ENCODE results near the gene C10orf53. TPM values are rescaled to one million over a fixed set of nuclear protein-coding genes. Genes with fewer than 3 reads are reported as not detected.

Gene C10orf53
- not detected in 2 replicates for total RNA-seq (2013; cell fraction: nucleolus; rRNA removed)
- total RNA-seq (2014; rRNA removed) = not detected in 2 replicates
- total RNA-seq (2014; rRNA removed; fragmentation: Illumina TruSeq; extraction: Trizol) = not detected in 2 replicates
- not detected in 2 replicates for total RNA-seq (2021)
- polyA plus RNA-seq (2011; ENCODE audit: low read depth) = not detected
- polyA plus RNA-seq (2011; rRNA removed) = not detected in 2 replicates
- polyA plus RNA-seq (2011; cell fraction: cytosol; rRNA removed) = not detected in 2 replicates
- not detected in 2 replicates for polyA plus RNA-seq (2011; cell fraction: nucleus; rRNA removed)
- not detected in 2 replicates for polyA plus RNA-seq (2012)
- not detected in 2 replicates for polyA plus RNA-seq (2014; fragmentation: Illumina TruSeq; extraction: Trizol)
- polyA plus RNA-seq (2014; fragmentation: Nextera tagmentation; extraction: Ambion mirVana) = not detected
- polyA plus RNA-seq (2014; rRNA removed) = not detected in 2 replicates
- not detected for polyA plus RNA-seq (2016; fragmentation: Nextera tagmentation; extraction: Ambion mirVana)
- not detected in 2 replicates for polyA minus RNA-seq (2011; rRNA and poly(A)+ RNA removed)
- not detected in 2 replicates for polyA minus RNA-seq (2011; cell fraction: cytosol; rRNA and poly(A)+ RNA removed)
- not detected in 2 replicates for polyA minus RNA-seq (2011; cell fraction: nucleus; rRNA and poly(A)+ RNA removed)
- Bru-seq, nascent RNA = not detected
- not detected for BruChase-seq, experiment 1, labeled RNA remaining after a 6-hour chase
- not detected for BruChase-seq, experiment 2, labeled RNA remaining after a 2-hour chase
- long read RNA-seq, experiment 1 = 0 reads
- long read RNA-seq, experiment 2 = 0 reads

DNA sequence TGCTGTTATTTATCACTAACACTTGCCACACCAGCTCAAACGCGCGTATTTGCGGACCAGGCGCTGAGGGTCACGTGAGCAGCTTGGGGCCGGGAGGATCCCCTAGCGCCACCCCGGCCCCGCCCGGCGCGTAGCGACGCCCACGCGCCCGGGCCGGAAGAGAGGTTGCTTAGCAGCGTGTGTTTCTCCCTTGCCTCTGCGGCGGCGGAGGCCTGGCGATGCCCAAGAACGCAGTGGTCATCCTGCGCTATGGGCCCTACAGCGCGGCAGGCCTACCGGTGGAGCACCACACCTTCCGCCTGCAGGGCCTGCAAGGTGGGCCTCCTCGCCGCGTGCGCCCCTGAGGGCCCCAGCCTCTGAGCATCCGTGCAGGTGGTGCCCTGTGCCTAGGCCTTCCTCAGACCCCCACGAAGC lies at the start of gene C10orf53:
Gene C10orf53, plus strand, starts transcription at position 172 of the 414 bp plus-strand sequence. Its CDS starts 47 bp downstream, at position 219.
- no peaks in the 10 kb centered on the region for H3K4me1 ChIP-seq (ENCODE audit: control insufficient read depth, insufficient read depth, low read length)
- intact Hi-C loops (cut with micrococcal nuclease; ENCODE audit: unreplicated experiment) = no loop called here
- ChIA-PET RAD21 (ENCODE audit: unreplicated experiment) (no interaction called here), SMC1A (ENCODE audit: uncharacterized antibody, unreplicated experiment) (no interaction called here), CTCF (no interaction called here), POLR2A (no interaction called here)
- in situ Hi-C loops (cut with MboI) = no loop called here
- TF ChIP-seq BHLHE40 (IDR thresholded peaks at IDR 0.05; ENCODE audit: borderline replicate concordance in 1 of 2, low read depth in 2 of 2, low read length in 1 of 2) (peak; percentile 9 to 62; a peak in 2 of 4 replicates), JUND (IDR thresholded peaks at IDR 0.05; ENCODE audit: low read depth, low read length) (no peak), ZBTB33 (IDR thresholded peaks at IDR 0.05) (no peak), USF1 (IDR thresholded peaks at IDR 0.05; ENCODE audit: borderline replicate concordance, extremely low read length, insufficient read depth, low read depth, low read length) (peak; percentile 48), REST (IDR thresholded peaks at IDR 0.05; ENCODE audit: low read depth, low read length) (no peak), YY1 (IDR thresholded peaks at IDR 0.05; ENCODE audit: low read depth, low read length) (no peak), CREB1 (IDR thresholded peaks at IDR 0.05; ENCODE audit: low read depth) (no peak), TCF7 (IDR thresholded peaks at IDR 0.05; ENCODE audit: borderline replicate concordance) (no peak), BRCA1 (IDR thresholded peaks at IDR 0.05; ENCODE audit: low read depth, low read length) (no peak), HCFC1 (IDR thresholded peaks at IDR 0.05; ENCODE audit: low read length) (no peak), BCLAF1 (IDR thresholded peaks at IDR 0.05) (no peak), FOXK2 (IDR thresholded peaks at IDR 0.05) (no peak)
- H3K4me3 ChIP-seq = no peak within 1 kb of the TSS
- H3K9me3 ChIP-seq (replicated peaks; ENCODE audit: control insufficient read depth, insufficient read depth, low read length) = no peaks in the 10 kb centered on the region; the same call in 2 of the 3 replicates
- no TSS peak for BruUV-seq (replicated peaks)
- no peaks in the 10 kb centered on the region for H3K36me3 ChIP-seq (ENCODE audit: control insufficient read depth in 2 of 2, insufficient read depth in 2 of 2, low read length in 1 of 2)
- no peak within 1 kb of the TSS for H3K9ac ChIP-seq (ENCODE audit: control insufficient read depth, insufficient read depth, low read length)
- no peaks in the 10 kb centered on the region for H3K79me2 ChIP-seq (ENCODE audit: control insufficient read depth, insufficient read depth, low read length)
- no peak within 1 kb of the TSS for H3K27ac ChIP-seq (ENCODE audit: control insufficient read depth, insufficient read depth)
- no peak within 1 kb of the TSS for H3K4me2 ChIP-seq (ENCODE audit: control insufficient read depth, insufficient read depth)
- H3K27me3 ChIP-seq (replicated peaks in 1 of 2; ENCODE audit: control insufficient read depth in 2 of 2, insufficient read depth in 2 of 2, low read length in 1 of 2) = no peaks in the 10 kb centered on the region; a peak in 2 of 4 replicates
- H4K20me1 ChIP-seq (ENCODE audit: control insufficient read depth, insufficient read depth) = no peaks in the 10 kb centered on the region
- no peak for DNase-seq (ENCODE audit: low read depth, low spot score)
- no peak within 1 kb of the TSS for H2AFZ ChIP-seq (ENCODE audit: control insufficient read depth, low read depth, low read length)
- peak; percentile 58 for ATAC-seq
- FAIRE-seq = no peak
- 50% methylated on average over 18 of the region's 36 CpGs for WGBS (ENCODE audit: insufficient coverage, insufficient replicate concordance, low lambda C conversion rate, missing lambda C conversion rate)

All from GM12878 (cell line).